GM13976 (cell line): ENCODE results near the gene LOC101059915.

ENCODE experiments used
- DNase-seq: peaks from one replicate; pipeline ENCODE4 v3.0.0; 2012; ENCODE audit warnings: low spot score
- in situ Hi-C: fragments of 300-500 bp; cut with MboI; formaldehyde crosslinking; loops from one replicate; pipeline ENCODE4 v1.12.0; 2022; ENCODE audit warnings: low sequenced_read_pairs, mixed read lengths, inconsistent platforms; ENCODE audit not compliant: unreplicated experiment
- TF ChIP-seq, protein P1 (sequence below): IDR thresholded peaks from 2 replicates; pipeline ENCODE4 v1.5.1; 2012; ENCODE audit warnings: borderline replicate concordance, mild to moderate bottlenecking; ENCODE audit not compliant: insufficient read depth; ENCODE audit errors: extremely low read depth, missing control alignments, control extremely low read depth

The LOC101059915 gene

DNA sequence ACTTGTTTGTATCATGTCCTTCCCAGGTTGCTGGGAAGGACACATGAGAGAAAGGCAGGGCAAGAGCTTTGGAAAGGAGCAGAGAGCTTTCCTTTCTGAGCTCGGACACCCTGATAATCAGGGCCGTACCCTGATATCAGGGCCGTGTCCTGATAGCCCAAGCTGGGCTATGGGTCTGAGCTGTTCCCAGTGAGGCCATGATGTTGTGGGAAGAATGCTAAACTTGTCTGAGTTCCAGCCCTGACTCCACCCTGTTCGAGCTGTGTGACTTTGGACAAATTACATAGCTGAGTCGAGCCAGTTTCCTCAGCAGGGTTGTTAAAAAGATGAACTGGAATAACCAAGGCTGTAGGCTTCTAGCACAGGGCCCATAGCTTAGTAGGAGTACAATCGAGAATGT is 45.7 kb upstream of the LOC101059915 start:
- in situ Hi-C loops: no loop called here
- TF ChIP-seq, protein P1, sequence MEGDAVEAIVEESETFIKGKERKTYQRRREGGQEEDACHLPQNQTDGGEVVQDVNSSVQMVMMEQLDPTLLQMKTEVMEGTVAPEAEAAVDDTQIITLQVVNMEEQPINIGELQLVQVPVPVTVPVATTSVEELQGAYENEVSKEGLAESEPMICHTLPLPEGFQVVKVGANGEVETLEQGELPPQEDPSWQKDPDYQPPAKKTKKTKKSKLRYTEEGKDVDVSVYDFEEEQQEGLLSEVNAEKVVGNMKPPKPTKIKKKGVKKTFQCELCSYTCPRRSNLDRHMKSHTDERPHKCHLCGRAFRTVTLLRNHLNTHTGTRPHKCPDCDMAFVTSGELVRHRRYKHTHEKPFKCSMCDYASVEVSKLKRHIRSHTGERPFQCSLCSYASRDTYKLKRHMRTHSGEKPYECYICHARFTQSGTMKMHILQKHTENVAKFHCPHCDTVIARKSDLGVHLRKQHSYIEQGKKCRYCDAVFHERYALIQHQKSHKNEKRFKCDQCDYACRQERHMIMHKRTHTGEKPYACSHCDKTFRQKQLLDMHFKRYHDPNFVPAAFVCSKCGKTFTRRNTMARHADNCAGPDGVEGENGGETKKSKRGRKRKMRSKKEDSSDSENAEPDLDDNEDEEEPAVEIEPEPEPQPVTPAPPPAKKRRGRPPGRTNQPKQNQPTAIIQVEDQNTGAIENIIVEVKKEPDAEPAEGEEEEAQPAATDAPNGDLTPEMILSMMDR: no peak
- no peak for DNase-seq

DNA sequence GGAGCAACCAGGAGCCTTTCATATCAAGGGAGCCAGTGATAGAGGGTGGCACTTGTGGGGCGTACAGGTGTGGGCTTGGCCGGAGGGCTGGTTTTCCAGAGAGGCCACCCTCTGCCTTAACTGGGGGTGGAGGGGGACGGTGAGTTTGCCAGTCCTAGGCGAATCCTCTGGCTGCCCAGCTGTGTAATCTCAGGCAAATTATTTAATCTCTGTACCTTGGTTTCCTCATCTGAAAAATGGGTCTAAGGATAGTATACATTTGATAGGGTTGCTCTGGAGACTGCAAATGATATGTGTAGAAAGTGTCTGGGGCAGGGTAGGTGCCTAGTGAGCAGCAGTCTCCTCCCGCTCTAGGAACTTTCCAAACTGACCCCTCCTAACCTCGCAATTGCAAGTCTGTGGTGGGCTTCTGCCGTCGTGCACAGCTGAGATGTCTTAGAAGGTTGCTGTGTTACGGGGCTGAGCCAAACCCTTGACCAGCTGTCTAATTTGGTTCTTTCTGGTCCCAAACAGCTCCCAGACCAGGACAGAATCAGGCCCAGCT is 45.2 kb upstream of the LOC101059915 start:
- DNase-seq: no peak
- in situ Hi-C loops: no loop called here
- TF ChIP-seq, protein P1: no peak

DNA sequence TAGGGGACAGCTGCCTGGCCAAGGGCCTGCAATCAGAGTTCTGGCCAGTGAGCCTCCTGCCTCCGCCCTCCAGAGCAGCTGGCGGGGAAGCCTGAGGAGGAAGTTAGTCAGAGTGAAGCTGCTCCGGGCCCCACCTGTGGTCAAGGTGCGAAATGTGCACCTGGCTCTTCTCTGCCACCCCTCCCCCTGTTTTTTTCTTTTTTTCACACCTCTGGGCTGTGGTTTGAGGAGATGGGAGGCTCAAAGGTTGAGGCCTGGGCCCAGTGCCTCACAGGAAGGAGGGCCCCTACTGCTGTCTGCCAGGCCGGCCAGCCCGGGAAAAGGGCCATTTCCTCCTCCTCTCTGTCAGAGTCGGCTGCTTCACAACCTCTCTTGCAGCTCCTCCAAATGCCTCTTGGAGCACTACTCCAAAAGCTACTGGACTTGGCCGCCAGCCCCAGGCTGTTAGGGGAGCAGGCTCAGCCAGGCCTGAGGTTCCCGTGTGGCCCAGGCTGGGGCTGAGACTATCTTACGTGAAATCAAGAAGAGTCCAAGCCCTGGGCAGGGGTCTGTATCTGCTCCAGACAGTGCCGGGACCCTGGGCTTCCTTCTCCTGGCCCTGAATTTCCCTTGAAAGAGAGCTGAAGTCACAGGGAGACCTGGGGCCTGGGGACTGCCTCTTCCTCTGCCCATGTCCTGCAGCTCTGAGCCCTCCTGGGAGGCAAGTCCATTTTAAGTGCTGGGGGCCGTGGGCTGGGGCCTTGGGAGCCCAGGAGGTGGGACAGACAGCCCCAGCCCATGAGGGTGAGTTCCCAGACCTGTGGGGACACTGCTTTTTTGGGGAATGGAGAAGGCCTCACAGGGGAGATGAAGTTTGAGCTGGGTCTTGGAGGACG is 44.5 kb upstream of the LOC101059915 start:
- in situ Hi-C loops: no loop called here
- DNase-seq: peak; percentile 68
- TF ChIP-seq, protein P1: no peak

DNA sequence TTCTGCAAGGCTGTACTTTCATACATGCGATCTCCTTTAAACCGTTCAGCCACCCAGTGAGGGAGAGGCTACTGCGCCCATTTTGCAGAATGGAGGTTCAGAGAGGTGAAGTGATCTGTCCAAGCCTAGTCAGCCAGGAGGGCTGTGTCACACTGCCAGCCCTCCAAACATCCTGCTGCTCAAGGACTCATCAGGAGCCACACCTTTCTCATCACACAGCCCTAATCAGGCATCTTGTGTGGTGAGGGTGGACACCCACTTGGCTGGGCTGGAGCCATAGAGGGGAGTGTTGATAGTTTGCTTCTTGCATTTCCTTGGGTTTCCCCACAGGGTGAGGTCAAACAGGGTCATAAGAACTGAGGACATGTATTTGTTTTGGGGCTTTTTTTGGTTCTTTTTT is 43.6 kb upstream of the LOC101059915 start:
- peak; percentile 32 for DNase-seq
- TF ChIP-seq, protein P1: no peak
- in situ Hi-C loops: no loop called here

DNA sequence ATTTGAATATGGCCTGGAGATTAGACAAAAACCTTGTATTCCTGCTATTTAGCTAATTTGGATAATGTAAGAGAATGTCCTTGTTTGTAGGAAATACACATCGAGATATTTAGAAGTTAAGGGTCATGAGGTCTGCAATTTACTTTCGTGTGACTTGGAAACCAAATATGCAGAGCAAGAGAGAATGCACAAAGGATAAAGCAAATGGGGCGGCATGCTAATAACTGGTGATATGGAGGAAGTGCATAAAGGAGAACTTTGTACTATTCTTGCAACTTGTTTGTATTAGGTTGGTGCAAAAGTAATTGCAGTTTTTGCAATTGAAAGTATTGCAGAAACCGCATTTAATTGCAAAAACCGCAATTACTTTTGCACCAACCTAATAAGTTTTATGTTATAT is 41.9 kb upstream of the LOC101059915 start:
- in situ Hi-C loops: no loop called here
- TF ChIP-seq, protein P1: no peak
- no peak for DNase-seq

DNA sequence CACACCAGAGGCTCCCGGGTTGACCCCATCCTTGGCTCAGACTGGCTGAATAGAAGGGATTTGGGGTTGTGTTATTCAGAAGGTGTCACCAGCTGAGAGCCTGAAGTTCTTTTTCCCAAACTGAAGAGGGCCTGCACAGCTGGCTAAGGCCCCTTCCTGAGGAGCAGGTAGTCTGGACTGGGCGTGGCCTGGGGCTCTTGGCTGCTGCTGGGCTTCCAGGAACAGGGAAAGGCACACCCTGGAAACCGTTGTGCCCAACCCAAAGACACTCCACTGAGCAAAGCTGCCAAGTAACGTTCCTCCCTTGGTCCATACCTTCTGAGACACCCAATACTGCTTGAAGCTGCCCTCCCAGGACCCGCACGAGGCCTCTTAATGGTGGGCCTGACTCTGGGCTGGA is 40.8 kb upstream of the LOC101059915 start:
- in situ Hi-C loops: no loop called here
- TF ChIP-seq, protein P1: no peak
- DNase-seq: no peak
